ENCODE measurements around the gene GUCD1.

GUCD1 gene

DNA sequence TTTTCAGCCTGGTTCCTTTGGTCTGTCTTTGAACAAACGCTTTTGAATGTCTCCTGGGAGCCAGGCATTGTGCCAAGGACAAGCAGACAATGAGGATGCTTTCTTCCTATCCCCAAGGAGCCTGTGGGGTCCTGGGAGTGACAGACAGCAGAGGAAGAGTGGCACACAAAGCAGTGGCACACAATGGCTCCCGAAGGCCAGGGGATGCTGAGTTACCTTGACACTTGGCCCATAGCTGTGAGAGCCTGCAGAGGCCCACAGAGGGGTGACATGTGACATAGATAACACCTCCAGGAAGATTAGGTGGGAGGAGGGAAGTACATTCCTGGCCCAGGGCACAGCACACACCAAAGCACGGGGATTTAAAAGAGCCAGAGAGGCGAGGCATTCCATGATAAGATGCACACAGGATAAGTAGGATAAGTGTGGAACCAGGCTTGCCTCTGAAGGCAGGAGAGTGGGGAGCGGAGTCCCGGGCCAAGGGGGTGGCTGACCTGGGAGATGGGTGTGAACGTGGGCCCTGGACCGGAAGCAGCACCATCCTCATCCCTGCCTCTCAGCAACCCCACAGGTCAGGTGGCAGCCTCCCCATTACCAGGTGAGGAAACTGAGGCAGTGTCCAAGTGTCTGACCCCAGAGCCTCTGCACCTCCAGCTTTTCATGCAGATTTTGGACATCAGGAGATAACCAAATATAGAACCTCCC lies 53.5 kb downstream of the GUCD1 start:
- no peak for DNase-seq

DNA sequence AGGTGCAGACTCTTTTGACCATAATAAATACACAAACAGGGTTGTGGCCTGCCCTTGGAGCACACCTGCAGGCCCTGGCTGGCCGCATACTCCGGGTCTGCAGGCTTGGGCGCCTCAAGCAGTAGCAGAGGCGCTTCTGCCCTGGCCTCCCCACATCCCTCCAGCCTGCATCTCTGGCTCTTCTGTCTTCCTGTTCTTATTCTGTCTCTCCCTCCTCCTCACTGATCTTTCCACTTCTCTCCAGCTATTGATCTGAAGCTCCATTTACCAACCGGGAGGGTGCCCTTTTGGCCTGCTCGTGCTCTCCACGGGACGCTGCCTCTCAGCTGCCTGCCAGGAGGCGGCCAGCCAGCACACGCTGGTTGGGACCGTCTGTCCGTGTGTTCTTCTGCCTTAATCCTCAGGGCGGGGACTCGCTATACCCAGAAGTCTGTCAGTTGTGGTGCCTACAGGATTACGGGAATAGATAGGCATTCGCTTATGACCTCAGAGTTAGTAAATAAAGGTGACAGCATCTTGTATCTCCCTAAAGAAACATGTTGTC lies 54.6 kb downstream of the GUCD1 start:
- no peak for DNase-seq

DNA sequence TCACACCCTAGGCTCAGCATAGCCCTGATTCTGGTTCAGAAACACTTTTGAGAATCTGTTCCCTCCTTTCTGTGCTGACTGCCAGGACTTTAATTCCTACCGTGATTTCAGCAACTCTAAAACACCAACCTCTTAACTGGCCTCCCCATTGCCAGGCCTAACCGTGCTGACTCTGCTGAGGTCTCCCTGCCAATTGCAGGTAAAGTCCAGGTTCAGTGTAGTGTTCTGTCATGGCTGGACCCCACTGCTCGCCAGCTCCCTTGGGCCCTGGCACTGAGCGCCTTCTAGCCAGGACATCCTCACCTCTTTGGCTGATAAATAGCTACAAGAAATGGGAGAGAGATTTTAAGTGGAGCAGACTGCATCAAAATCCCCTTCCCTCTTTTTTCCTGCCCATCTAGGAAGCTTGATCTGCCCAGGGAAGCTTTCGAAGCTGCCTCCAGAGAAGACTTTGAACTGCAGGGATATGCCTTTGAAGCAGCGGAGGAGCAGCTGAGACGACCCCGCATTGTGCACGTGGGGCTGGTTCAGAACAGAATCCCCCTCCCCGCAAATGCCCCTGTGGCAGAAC lies 55.1 kb downstream of the GUCD1 start:
- no peak for DNase-seq

DNA sequence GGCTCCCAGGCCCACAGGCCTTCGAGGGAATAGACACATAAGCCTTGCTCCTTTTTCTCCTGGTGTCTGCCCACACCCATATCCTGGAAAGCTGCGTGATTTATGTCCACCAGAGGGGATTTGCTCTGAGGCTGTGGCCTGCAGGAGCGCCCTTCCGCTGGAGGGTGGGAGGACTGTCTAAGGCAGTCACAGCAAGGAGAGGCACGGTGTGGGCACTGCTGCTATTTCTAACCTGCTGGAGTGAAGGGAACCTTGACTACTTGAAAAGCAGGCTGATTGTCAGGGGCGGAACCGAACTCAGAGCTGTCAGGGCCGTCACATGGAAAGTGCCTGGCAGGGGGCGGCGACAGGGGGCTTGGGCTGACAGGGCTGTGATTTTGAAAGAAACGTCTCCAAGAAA lies 56.1 kb downstream of the GUCD1 start:
- DNase-seq, result no peak

DNA sequence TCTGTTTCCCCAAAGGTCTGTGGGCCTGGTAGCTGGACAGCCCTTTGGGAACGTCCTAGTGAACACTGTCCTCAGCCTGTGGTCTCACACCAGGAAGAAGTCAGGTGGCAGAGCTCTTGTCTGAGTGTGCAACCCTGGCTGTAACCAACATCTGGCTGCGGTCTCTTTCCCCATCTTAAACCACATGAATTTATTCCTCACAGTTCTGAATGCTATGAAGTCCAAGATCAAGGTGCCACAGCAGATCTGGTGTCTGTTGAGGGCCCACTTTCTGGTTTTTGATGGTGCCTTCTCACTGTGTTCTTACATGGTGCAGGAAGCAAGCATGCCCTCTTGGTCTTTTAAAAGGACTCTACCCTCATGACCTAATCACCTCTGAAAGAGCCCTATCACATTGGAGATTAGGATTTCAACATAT lies 57.1 kb downstream of the GUCD1 start:
- DNase-seq, result no peak

DNA sequence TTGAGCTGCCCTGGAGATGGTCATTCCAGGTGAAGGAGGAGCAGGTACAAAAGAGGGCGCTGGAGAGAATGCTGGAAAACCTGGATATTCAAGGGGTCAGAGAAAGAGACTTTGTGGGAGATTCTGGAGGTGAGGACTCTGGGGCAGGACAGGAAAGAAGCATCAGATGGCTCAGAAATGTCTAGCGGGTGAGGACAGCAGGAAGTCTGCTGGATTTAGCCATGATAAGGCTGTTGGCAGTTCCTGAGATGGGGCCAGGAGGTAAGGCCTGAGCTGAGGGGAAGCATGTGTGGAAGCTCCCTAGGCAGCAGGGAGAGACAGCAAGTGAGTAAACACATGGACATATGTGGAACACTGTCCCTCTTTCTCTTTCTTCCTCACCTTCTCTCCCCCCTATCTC lies 58.3 kb downstream of the GUCD1 start:
- DNase-seq, result no peak

DNA sequence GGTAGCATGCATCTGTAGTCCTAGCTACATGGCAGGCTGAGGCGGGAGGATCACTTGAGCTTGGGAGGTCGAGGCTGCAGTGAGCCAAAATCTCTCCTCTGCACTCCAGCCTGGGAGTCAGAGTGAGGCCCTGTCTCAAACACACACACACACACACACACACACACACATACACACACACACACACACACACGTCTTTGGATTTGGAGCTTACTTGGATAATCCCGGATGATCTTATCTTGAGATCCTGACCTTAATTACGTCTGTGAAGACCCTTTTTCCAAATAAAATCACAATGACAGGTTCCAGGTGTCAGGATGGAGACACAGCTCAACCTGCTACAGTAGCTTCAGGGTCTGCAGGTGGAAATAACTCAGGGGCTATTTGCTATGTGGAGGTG lies 58.7 kb downstream of the GUCD1 start:
- DNase-seq, result no peak

DNA sequence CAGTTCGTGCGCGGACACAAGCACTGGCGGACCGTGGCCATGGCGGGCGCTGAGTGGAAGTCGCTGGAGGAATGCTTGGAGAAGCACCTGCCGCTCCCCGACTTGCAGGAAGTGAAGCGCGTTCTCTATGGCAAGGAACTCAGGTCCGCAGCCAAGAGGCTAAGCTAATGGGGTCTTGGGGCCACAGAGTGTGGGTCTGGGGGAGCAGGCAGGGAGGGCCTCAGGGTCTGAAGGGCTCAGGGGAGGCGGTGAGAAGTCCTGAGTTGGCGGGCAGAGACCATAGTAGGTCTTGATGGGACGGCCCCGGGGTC lies 59.6 kb downstream of the GUCD1 start:
- DNase-seq, result no peak

DNA sequence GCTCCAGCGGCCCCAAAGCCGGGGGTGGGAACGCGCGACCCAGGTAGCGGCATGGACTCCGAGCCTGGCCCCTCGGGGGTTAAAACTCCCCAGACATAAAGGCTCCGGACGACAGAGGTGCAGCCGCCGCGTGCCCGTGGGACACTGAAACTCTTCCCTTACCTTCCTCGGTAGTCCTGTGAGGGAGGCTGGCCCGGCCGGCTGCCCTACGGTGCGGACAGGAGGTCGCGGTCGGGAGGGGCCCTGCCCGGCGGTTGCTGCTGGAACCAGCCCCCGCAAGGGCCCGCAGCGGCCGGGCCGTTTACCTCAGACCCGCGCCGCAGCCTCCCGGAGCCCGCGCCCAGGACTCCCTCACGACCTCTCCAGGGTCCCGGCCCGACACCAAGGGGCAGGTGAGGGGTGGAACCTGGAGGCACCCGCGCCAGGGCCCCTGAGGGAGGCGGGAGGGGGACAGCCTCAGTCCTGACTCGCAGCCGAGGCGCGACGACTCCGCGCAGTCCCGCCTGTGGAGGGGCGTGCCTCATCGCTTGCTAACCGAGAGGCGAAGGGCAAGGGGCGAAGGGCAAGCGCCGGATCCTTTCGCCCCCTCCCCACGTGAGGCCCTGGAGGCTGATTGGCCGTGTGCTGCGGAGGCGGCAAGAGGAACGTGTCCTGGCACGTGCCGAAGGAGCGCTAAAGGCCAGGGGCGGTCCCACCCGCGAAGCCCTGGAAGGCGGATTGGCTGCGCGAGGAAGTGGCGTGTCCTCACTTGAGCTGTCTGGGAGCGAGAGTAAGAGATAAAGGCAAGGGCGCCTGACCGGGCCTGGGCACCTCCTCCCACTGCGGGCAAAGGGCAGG lies 60.2 kb downstream of the GUCD1 start, which contains the start of gene UPB1:
Gene UPB1, plus strand, starts transcription at position 805 of the 837 bp plus-strand sequence. CDS start 72 bp downstream, outside the sequence.
- no peak for DNase-seq

DNA sequence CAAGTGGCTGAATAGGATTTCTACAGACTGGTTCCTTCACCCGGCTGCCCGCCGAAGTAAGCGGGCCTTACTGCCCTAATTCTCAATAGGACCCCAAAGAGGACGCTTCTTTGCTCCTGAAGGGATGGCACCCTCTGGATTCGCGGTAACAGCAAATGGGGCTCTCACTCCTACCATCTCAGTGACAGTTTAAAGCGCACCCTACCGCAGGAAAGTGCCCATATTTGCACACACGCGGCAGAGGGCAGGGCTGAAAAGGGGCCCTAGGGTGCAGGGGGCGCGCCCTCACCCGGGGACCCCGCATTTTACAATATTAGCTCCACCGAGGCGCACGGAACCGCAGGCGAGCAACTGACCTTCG lies 60.8 kb downstream of the GUCD1 start:
- DNase-seq, result no peak

DNA sequence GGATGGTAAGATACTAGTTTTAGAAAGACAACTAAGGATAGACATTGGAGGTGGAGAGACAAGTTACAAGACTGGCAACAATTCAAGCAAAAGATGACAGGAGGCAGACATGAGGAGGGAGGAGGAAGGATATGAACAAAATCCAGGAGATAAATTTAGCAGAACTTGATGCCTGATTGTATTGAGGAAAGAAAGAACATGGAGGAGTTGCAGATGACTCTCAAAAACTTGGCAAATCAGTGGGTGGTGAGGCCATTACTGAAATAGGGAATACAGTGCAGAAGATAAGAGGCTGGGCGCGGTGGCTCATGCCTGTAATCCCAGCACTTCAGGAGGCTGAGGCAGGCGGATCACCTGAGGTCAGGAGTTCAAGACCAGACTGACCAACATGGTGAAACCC lies 62.5 kb downstream of the GUCD1 start:
- no peak for DNase-seq
